ENCODE data around the gene PSMD9. TPM values are rescaled to one million over a fixed set of nuclear protein-coding genes. Genes with fewer than 3 reads are reported as not detected.

PSMD9 gene
- polyA plus RNA-seq, 1 donor from 2014 or later = 78.3 TPM

GRCh38 chr12:121946313-121947025 is 57.9 kb downstream of the PSMD9 start:
- Mint-ChIP-seq H3K9me3 (no peaks in the 10 kb centered on the region), H3K4me1 (no peaks in the 10 kb centered on the region), H3K27ac (no peak overlapping the region), H3K27me3 (no peaks in the 10 kb centered on the region), H3K4me3 (no peak overlapping the region), H3K36me3 (no peaks in the 10 kb centered on the region)

- Mint-ChIP-seq H3K9me3 (no peaks in the 10 kb centered on the region), H3K4me3 (no peak overlapping the region), H3K27ac (peak overlapping the region in 1 of 3 donors; percentile 39), H3K36me3 (peaks cover 4% of the 10 kb centered on the region), H3K27me3 (peaks cover 1% of the 10 kb centered on the region), H3K4me1 (no peaks in the 10 kb centered on the region)
These were observed 59.4 kb downstream of the PSMD9 start for GRCh38 chr12:121947981-121948380.

- Mint-ChIP-seq H3K4me3 (no peak overlapping the region), H3K36me3 (peaks cover 4% of the 10 kb centered on the region), H3K27ac (no peak overlapping the region), H3K9me3 (peaks cover 0 to 4% (median 0%) of the 10 kb centered on the region in 3 donors), H3K4me1 (no peaks in the 10 kb centered on the region), H3K27me3 (peaks cover 1% of the 10 kb centered on the region)
These were observed 61.2 kb downstream of the PSMD9 start for GRCh38 chr12:121949648-121950397.

GRCh38 chr12:121953117-121953692 is 64.6 kb downstream of the PSMD9 start:
- peaks cover 0 to 4% (median 0%) of the 10 kb centered on the region in 3 donors for H3K9me3 Mint-ChIP-seq
- H3K27ac Mint-ChIP-seq = no peak overlapping the region
- H3K4me3 Mint-ChIP-seq = no peak overlapping the region
- H3K36me3 Mint-ChIP-seq = peaks cover 7% of the 10 kb centered on the region
- H3K4me1 Mint-ChIP-seq = peaks cover 0 to 4% (median 4%) of the 10 kb centered on the region in 3 donors
- peaks cover 9% of the 10 kb centered on the region for H3K27me3 Mint-ChIP-seq

GRCh38 chr12:121953695-121954094 is 65.1 kb downstream of the PSMD9 start:
- peaks cover 0 to 4% (median 4%) of the 10 kb centered on the region in 3 donors for H3K4me1 Mint-ChIP-seq
- no peak overlapping the region for H3K4me3 Mint-ChIP-seq
- H3K9me3 Mint-ChIP-seq = peaks cover 0 to 4% (median 0%) of the 10 kb centered on the region in 3 donors
- peaks cover 7% of the 10 kb centered on the region for H3K36me3 Mint-ChIP-seq
- no peak overlapping the region for H3K27ac Mint-ChIP-seq
- peaks cover 9% of the 10 kb centered on the region for H3K27me3 Mint-ChIP-seq

GRCh38 chr12:121955258-121956237 is 67.0 kb downstream of the PSMD9 start:
- H3K36me3 Mint-ChIP-seq = peaks cover 7% of the 10 kb centered on the region
- H3K4me3 Mint-ChIP-seq = no peak overlapping the region
- peaks cover 9% of the 10 kb centered on the region for H3K27me3 Mint-ChIP-seq
- peaks cover 0 to 4% (median 4%) of the 10 kb centered on the region in 3 donors for H3K4me1 Mint-ChIP-seq
- peaks cover 0 to 4% (median 0%) of the 10 kb centered on the region in 3 donors for H3K9me3 Mint-ChIP-seq
- no peak overlapping the region for H3K27ac Mint-ChIP-seq

- Mint-ChIP-seq H3K36me3 (peaks cover 3% of the 10 kb centered on the region), H3K9me3 (peaks cover 0 to 4% (median 0%) of the 10 kb centered on the region in 3 donors), H3K4me3 (no peak overlapping the region), H3K27me3 (peaks cover 7% of the 10 kb centered on the region), H3K27ac (no peak overlapping the region), H3K4me1 (peaks cover 0 to 4% (median 4%) of the 10 kb centered on the region in 3 donors)
These were observed 69.4 kb downstream of the PSMD9 start for GRCh38 chr12:121957861-121958515.

- Mint-ChIP-seq H3K27ac (no peak overlapping the region), H3K27me3 (peaks cover 7% of the 10 kb centered on the region), H3K9me3 (no peaks in the 10 kb centered on the region), H3K4me1 (peaks cover 0 to 4% (median 4%) of the 10 kb centered on the region in 3 donors), H3K4me3 (no peak overlapping the region), H3K36me3 (peaks cover 3% of the 10 kb centered on the region)
These were observed 70.1 kb downstream of the PSMD9 start for GRCh38 chr12:121958541-121959240.

- H3K4me1 Mint-ChIP-seq = peaks cover 0 to 2% (median 2%) of the 10 kb centered on the region in 3 donors
These were observed 72.0 kb downstream of the PSMD9 start for GRCh38 chr12:121960541-121960940.

GRCh38 chr12:121961195-121961879 is 72.7 kb downstream of the PSMD9 start:
- H3K4me3 Mint-ChIP-seq = no peak overlapping the region
- H3K27ac Mint-ChIP-seq = no peak overlapping the region
- no peaks in the 10 kb centered on the region for H3K36me3 Mint-ChIP-seq
- no peaks in the 10 kb centered on the region for H3K9me3 Mint-ChIP-seq
- peaks cover 2% of the 10 kb centered on the region for H3K27me3 Mint-ChIP-seq
- peaks cover 0 to 2% (median 0%) of the 10 kb centered on the region in 3 donors for H3K4me1 Mint-ChIP-seq

More at GRCh38 chr12:121960541-121960940, 72.0 kb downstream of the PSMD9 start:
- Mint-ChIP-seq H3K4me3 (no peak overlapping the region), H3K9me3 (no peaks in the 10 kb centered on the region), H3K27me3 (peaks cover 2% of the 10 kb centered on the region), H3K36me3 (peaks cover 2% of the 10 kb centered on the region), H3K27ac (no peak overlapping the region)

GRCh38 chr12:121963341-121964018 is 74.9 kb downstream of the PSMD9 start:
- H3K4me1 Mint-ChIP-seq = peaks cover 0 to 2% (median 0%) of the 10 kb centered on the region in 3 donors
- no peaks in the 10 kb centered on the region for H3K36me3 Mint-ChIP-seq
- no peak overlapping the region for H3K4me3 Mint-ChIP-seq
- H3K27me3 Mint-ChIP-seq = peaks cover 2% of the 10 kb centered on the region
- no peaks in the 10 kb centered on the region for H3K9me3 Mint-ChIP-seq
- H3K27ac Mint-ChIP-seq = peak overlapping the region in 1 of 3 donors; percentile 63

GRCh38 chr12:121964813-121965643 is 76.4 kb downstream of the PSMD9 start:
- H3K9me3 Mint-ChIP-seq = no peaks in the 10 kb centered on the region
- H3K4me3 Mint-ChIP-seq = no peak overlapping the region
- no peaks in the 10 kb centered on the region for H3K36me3 Mint-ChIP-seq
- peaks cover 0 to 6% (median 4%) of the 10 kb centered on the region in 3 donors for H3K4me1 Mint-ChIP-seq
- H3K27me3 Mint-ChIP-seq = peaks cover 2% of the 10 kb centered on the region
- H3K27ac Mint-ChIP-seq = no peak overlapping the region

Data from IgD-negative memory B cell (primary cell).